Upper lobe of left lung (tissue), 4 donors: Measurements from ENCODE around the gene RPAP2.

ENCODE experiments used
- POLR2A ChIP-seq, 4 donors: fragments of 450-650 bp; IDR thresholded peaks; one replicate each; pipeline ENCODE4 v1.5.1; 2016 to 2017; ENCODE audit warnings: antibody characterized with exemption in 4 of 4, mild to moderate bottlenecking in 2 of 4
- POLR2AphosphoS5 ChIP-seq, 2 donors: sonication (generic); formaldehyde crosslinking; IDR thresholded peaks; one replicate each; pipeline ENCODE4 v1.5.1; 2017; ENCODE audit warnings: antibody characterized with exemption in 2 of 2
- TF ChIP-seq, protein P1 (sequence below), 6 experiments: fragments of 450-650 bp in 4 of 6; fragments of 200-600 bp in 2 of 6; sonication (generic) in 2 of 6; IDR thresholded peaks; one replicate each; pipeline ENCODE4 v1.5.1; 2016 to 2019; ENCODE audit warnings: antibody characterized with exemption in 6 of 6

DNA sequence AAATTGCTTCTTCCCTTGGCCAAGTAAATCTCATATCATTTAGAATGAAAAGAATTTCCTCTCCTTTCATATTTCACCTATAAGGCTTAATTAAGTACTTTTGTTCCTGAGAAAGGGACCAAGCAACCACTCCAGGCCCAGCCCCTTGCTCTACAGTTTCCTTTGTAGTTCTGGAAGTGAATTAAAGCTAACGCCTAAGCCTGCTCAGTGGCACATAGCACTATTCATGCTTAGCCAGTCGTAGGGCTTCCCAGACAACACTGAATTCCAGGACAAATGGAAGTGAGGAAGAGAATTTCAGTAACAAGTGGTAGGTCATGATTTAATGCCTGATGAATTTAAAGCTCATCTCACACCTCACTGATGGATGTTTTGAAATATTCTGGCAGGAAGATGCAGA, 73.3 kb downstream of the RPAP2 start:
- TF ChIP-seq, protein P1, sequence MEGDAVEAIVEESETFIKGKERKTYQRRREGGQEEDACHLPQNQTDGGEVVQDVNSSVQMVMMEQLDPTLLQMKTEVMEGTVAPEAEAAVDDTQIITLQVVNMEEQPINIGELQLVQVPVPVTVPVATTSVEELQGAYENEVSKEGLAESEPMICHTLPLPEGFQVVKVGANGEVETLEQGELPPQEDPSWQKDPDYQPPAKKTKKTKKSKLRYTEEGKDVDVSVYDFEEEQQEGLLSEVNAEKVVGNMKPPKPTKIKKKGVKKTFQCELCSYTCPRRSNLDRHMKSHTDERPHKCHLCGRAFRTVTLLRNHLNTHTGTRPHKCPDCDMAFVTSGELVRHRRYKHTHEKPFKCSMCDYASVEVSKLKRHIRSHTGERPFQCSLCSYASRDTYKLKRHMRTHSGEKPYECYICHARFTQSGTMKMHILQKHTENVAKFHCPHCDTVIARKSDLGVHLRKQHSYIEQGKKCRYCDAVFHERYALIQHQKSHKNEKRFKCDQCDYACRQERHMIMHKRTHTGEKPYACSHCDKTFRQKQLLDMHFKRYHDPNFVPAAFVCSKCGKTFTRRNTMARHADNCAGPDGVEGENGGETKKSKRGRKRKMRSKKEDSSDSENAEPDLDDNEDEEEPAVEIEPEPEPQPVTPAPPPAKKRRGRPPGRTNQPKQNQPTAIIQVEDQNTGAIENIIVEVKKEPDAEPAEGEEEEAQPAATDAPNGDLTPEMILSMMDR (IDR thresholded peaks at IDR 0.05), result no peak
- TF ChIP-seq POLR2A (IDR thresholded peaks at IDR 0.05), result no peak
- TF ChIP-seq POLR2AphosphoS5 (IDR thresholded peaks at IDR 0.05), result no peak
